ENCODE results near the gene FASTKD3.

Gene FASTKD3

DNA sequence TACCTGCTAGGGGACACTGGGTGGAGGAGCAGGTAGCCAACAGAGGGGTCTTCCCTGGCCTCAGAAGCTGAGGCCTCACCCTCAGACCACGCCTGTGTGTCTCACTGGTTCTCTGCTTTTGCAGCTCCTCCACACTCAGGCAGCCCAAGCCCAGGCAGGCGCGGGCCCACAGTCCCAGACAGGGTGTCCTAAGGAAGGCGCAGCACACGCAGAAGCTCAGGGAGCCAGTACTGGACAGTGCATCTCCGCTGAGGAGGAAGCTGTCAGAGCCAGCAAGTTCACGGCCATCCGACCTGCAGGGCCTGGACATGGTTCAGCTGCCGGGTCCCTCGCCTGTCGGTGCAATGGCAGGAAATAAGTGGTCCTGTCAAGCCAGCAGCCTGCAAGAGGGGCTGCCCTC lies 43.2 kb downstream of the FASTKD3 start:
- Histone ChIP-seq H3K9me3 (replicated peaks in 1 of 11) (no peaks in the 10 kb centered on the region), H3K27ac (no peak overlapping the region), H3K36me3 (no peaks in the 10 kb centered on the region), H3K4me3 (no peak overlapping the region), H3K4me2 (no peak overlapping the region), H3K27me3 (no peaks in the 10 kb centered on the region), H4K20me1 (no peaks in the 10 kb centered on the region), H3K4me1 (peaks cover 0 to 4% (median 0%) of the 10 kb centered on the region in 10 experiments; a peak in 1 of 20 replicates), H3K9ac (no peak overlapping the region)
- no peak for TF ChIP-seq Cebpa-rat (IDR thresholded peaks at IDR 0.05)

DNA sequence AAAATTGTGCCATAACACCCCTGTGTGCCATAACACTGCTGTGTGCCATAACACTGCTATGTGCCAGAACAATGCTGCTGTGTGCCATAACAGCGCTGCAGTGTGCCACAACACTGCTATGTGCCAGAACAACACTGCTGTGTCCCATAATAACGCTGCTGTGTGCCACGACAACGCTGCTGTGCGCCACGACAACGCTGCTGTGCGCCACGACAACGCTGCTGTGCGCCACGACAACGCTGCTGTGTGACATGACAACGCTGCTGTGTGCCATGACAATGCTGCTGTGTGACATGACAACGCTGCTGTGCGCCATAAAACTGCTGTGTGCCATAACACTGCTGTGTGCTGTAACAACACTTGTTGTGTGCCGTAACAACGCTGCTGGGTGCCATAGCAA lies 43.8 kb downstream of the FASTKD3 start:
- H3K27ac ChIP-seq: no peak overlapping the region
- H3K27me3 ChIP-seq: no peaks in the 10 kb centered on the region
- TF ChIP-seq Cebpa-rat (IDR thresholded peaks at IDR 0.05): no peak
- peaks cover 0 to 4% (median 0%) of the 10 kb centered on the region in 10 experiments; a peak in 1 of 20 replicates for H3K4me1 ChIP-seq
- no peaks in the 10 kb centered on the region for H3K36me3 ChIP-seq
- no peaks in the 10 kb centered on the region for H4K20me1 ChIP-seq
- no peak overlapping the region for H3K4me3 ChIP-seq
- no peak overlapping the region for H3K9ac ChIP-seq
- no peaks in the 10 kb centered on the region for H3K9me3 ChIP-seq (replicated peaks in 1 of 11)
- H3K4me2 ChIP-seq: no peak overlapping the region

DNA sequence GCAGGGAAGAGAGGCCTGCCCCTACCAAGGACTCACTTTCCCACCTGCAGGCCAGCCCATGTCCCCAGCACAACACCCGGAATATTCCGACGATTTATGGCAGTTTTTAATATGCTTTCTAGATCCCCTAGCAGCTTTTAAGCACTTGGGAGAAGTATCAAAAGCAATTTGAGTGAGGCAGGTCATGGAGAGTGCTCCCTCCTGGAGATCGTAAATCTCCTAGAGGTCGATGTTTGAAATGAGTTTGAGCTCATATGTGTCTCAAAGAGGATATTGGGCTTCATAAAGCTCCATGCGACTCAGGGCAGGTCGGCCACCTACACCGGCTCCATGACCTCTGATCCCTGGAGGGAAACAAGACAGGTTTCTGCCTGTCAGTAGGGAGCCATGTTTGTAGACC lies 45.2 kb downstream of the FASTKD3 start:
- H3K36me3 ChIP-seq: no peaks in the 10 kb centered on the region
- TF ChIP-seq Cebpa-rat (IDR thresholded peaks at IDR 0.05): no peak
- no peak overlapping the region for H3K9ac ChIP-seq
- H4K20me1 ChIP-seq: no peaks in the 10 kb centered on the region
- H3K4me3 ChIP-seq: no peak overlapping the region
- H3K27me3 ChIP-seq: no peaks in the 10 kb centered on the region
- H3K4me1 ChIP-seq: peaks cover 0 to 4% (median 0%) of the 10 kb centered on the region in 10 experiments; a peak in 1 of 20 replicates
- H3K9me3 ChIP-seq (replicated peaks in 1 of 11): no peaks in the 10 kb centered on the region
- no peak overlapping the region for H3K4me2 ChIP-seq
- H3K27ac ChIP-seq: no peak overlapping the region

DNA sequence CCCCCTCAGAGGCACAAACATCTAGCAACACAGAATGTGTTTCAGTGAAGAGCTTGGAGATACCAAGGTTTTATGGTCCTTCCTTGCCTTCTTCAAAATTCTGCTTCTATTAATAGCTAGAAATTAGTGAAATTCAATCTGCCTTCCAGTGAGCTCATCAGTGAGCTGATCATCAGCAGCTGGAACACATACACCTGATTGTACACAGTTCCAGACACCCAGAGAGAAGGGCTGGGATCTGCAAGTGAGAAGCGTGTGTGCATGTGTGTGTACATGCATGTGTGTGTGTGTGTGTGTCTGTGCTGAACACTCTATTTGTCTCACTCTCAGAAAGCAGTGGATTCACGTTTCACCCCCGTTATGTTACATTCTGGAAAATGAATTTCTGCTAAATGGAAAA lies 46.4 kb downstream of the FASTKD3 start:
- Histone ChIP-seq H3K27ac (no peak overlapping the region), H3K9me3 (replicated peaks in 1 of 11) (no peaks in the 10 kb centered on the region), H3K4me2 (no peak overlapping the region), H3K4me3 (no peak overlapping the region), H3K9ac (no peak overlapping the region), H4K20me1 (no peaks in the 10 kb centered on the region), H3K27me3 (no peaks in the 10 kb centered on the region), H3K36me3 (no peaks in the 10 kb centered on the region), H3K4me1 (peaks cover 0 to 4% (median 0%) of the 10 kb centered on the region in 10 experiments; a peak in 1 of 20 replicates)
- TF ChIP-seq Cebpa-rat (IDR thresholded peaks at IDR 0.05): no peak

DNA sequence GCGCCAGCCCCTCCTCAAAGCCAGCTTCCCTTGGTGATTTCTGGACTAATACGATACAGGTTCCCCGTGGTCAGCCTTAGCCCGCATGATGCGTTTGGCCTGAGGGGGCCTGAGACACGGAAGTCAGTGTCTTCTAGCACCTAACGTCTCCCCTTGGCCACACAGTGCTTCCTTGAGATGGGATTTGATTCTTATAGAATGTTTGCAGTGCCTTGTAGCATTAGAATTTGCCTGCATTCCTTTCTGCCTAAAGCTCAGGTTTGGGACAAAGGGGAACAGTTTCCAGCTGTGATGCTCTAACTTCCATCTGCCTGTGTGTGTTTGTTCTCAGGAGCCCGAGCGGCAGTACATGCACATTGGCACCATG lies 52.3 kb downstream of the FASTKD3 start:
- H3K36me3 ChIP-seq: no peaks in the 10 kb centered on the region
- H3K27me3 ChIP-seq: no peaks in the 10 kb centered on the region
- no peaks in the 10 kb centered on the region for H3K9me3 ChIP-seq (replicated peaks in 1 of 11)
- TF ChIP-seq Cebpa-rat (IDR thresholded peaks at IDR 0.05): no peak
- peak overlapping the region in 4 of 11 experiments; percentile 44 to 66 (median 56); a peak in 5 of 22 replicates for H3K4me2 ChIP-seq
- H3K9ac ChIP-seq: no peak overlapping the region
- H3K4me3 ChIP-seq: no peak overlapping the region
- H3K4me1 ChIP-seq: peaks cover 6 to 13% (median 9%) of the 10 kb centered on the region in 10 experiments; a peak in 18 of 20 replicates
- H4K20me1 ChIP-seq: no peaks in the 10 kb centered on the region
- H3K27ac ChIP-seq: no peak overlapping the region

DNA sequence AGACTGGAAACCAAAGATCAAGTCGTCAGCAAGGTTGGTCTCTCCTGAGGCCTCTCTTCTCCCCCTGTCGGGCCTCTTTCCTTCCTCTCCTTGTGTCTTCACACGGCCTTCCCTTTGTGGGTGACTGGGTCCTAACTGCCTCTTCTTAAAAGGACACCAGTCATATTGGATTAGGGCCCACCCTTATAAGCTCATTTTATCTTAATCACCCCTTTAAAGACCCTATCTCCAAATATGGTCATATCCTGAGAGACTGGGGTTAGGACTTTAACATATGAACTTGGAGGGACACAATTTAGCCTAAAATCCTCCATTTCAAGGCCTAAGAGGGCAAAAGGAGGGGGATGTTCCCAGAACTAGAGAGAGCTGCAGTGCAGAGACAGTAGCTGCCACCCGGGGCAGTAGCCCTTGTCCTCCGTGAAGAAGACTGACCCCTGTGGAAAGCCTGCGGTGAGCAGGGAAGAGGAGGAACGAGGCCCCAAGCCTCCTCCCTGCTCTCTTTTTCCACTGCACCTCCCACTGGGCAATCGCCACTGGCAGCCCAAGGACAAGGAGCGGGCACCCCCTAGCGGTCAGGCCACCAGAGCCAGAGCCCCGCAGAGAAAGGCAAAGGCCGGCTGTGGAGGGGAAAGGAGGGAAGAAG lies 52.8 kb downstream of the FASTKD3 start:
- no peak for TF ChIP-seq Cebpa-rat (IDR thresholded peaks at IDR 0.05)
- no peaks in the 10 kb centered on the region for H3K9me3 ChIP-seq (replicated peaks in 1 of 11)
- H3K4me3 ChIP-seq: no peak overlapping the region
- H3K27ac ChIP-seq: peak overlapping the region in 1 of 11 experiments; percentile 27; a peak in 1 of 22 replicates
- H3K4me2 ChIP-seq: peak overlapping the region; percentile 11 to 66 (median 55); a peak in 21 of 22 replicates
- peak overlapping the region in 1 of 11 experiments; percentile 3; a peak in 1 of 22 replicates for H3K9ac ChIP-seq
- no peaks in the 10 kb centered on the region for H4K20me1 ChIP-seq
- H3K36me3 ChIP-seq: no peaks in the 10 kb centered on the region
- peaks cover 6 to 13% (median 9%) of the 10 kb centered on the region in 10 experiments; a peak in 18 of 20 replicates for H3K4me1 ChIP-seq
- H3K27me3 ChIP-seq: no peaks in the 10 kb centered on the region

DNA sequence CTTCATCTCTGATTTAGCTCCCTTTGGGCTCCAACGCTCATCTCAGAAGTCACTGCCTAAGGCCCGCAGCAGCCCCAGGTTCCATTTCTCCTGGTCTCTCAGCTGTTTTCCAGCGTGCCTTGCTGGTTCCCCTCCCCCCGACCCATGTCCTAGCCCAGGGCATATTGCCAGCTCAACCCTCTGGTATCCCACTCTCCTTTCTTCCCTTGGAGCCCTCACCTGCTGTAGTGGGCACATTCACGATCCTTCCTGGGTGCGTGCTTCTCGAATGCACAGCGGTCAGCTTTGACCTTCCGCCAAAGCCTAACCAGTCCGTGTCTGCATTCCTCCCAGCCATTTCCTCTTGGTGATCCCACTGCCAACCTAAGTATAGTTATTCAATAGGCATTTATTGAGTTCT lies 54.0 kb downstream of the FASTKD3 start:
- 0 out of 22 replicates have a peak overlapping the region, but pooled peaks of 1 of the 11 experiments have one; percentile 66 for H3K4me2 ChIP-seq
- H3K9ac ChIP-seq: no peak overlapping the region
- no peaks in the 10 kb centered on the region for H4K20me1 ChIP-seq
- no peaks in the 10 kb centered on the region for H3K9me3 ChIP-seq (replicated peaks in 1 of 11)
- no peak overlapping the region for H3K4me3 ChIP-seq
- H3K4me1 ChIP-seq: peaks cover 6 to 13% (median 9%) of the 10 kb centered on the region in 10 experiments; a peak in 18 of 20 replicates
- no peaks in the 10 kb centered on the region for H3K36me3 ChIP-seq
- no peak for TF ChIP-seq Cebpa-rat (IDR thresholded peaks at IDR 0.05)
- H3K27me3 ChIP-seq: no peaks in the 10 kb centered on the region
- no peak overlapping the region for H3K27ac ChIP-seq

DNA sequence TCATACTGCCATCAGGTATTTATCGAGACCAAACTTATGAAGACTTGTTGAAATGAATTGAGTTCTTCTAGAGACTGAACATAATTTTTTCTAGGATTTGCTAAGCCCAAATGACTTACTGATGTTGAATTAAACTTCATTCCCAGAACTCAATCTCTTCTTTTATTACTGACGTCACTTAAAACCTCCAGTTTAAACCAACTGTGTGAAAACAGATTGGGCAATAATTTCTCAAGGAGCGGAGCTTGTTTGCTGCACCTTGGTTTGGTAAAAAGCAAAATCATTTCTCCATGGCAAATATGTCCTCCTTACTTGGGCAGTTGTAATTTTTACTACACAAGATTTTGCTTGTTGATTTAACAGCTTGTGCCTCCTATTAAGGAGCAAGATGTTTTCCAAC lies 55.3 kb downstream of the FASTKD3 start:
- Histone ChIP-seq H4K20me1 (no peaks in the 10 kb centered on the region; a peak in 1 of 22 replicates), H3K4me2 (no peak overlapping the region), H3K27ac (no peak overlapping the region), H3K9me3 (replicated peaks in 1 of 11) (no peaks in the 10 kb centered on the region), H3K9ac (no peak overlapping the region), H3K4me1 (peaks cover 6 to 13% (median 9%) of the 10 kb centered on the region in 10 experiments; a peak in 18 of 20 replicates), H3K36me3 (no peaks in the 10 kb centered on the region), H3K4me3 (no peak overlapping the region), H3K27me3 (no peaks in the 10 kb centered on the region)
- no peak for TF ChIP-seq Cebpa-rat (IDR thresholded peaks at IDR 0.05)

DNA sequence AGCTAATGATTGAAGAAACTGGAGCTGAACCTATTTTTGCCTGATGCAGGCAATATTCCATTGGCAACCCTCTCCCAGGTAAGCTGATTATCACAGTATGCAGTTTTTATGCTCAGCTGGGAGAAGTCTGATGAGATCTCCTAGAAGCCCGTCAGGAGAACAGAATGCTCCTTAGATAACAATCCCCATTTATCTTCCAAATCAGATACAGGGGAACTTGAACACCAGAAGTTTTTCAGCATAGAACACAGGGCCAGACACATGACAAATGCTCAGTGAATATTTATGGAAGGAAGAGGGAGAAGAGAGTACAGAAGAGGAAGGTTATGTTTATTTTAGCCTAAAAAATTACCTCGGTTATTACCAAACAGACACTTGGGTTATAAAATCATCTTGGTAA lies 55.8 kb downstream of the FASTKD3 start:
- Histone ChIP-seq H4K20me1 (no peaks in the 10 kb centered on the region; a peak in 1 of 22 replicates), H3K4me3 (no peak overlapping the region), H3K9me3 (replicated peaks in 1 of 11) (no peaks in the 10 kb centered on the region), H3K4me1 (peaks cover 6 to 13% (median 9%) of the 10 kb centered on the region in 10 experiments; a peak in 18 of 20 replicates), H3K36me3 (no peaks in the 10 kb centered on the region), H3K9ac (no peak overlapping the region), H3K27me3 (no peaks in the 10 kb centered on the region), H3K4me2 (no peak overlapping the region), H3K27ac (no peak overlapping the region)
- no peak for TF ChIP-seq Cebpa-rat (IDR thresholded peaks at IDR 0.05)

DNA sequence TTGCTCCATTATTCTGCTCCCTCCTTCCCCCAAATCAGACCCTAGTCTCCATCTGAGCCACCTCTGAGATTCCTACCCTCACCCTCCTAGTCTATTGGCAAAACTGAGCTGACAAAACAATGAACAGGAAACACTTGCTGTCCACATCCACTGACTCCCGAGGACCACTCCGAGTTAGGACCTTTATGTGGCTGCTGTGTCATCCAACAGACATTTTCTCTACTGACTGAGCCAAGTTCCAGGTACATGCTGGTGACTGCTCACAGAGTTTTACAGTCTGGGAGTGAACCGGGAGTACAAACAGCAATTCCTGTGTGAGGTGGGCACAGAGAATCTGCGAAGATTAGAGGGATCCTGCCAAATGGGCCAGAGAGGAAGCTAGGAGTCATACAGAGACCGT lies 57.1 kb downstream of the FASTKD3 start:
- Histone ChIP-seq H4K20me1 (no peaks in the 10 kb centered on the region; a peak in 1 of 22 replicates), H3K4me3 (no peak overlapping the region), H3K9ac (no peak overlapping the region), H3K4me1 (peaks cover 6 to 13% (median 9%) of the 10 kb centered on the region in 10 experiments; a peak in 18 of 20 replicates), H3K9me3 (replicated peaks in 1 of 11) (no peaks in the 10 kb centered on the region), H3K27me3 (no peaks in the 10 kb centered on the region), H3K27ac (no peak overlapping the region), H3K36me3 (no peaks in the 10 kb centered on the region), H3K4me2 (no peak overlapping the region)
- TF ChIP-seq Cebpa-rat (IDR thresholded peaks at IDR 0.05): no peak
